Activated CD4-positive, alpha-beta T cell treated with anti-CD3 and anti-CD28 coated beads, Interleukin-2, amount 10 ng/mL, durations not matched to agents 24 days and 14 days (primary cell): ENCODE data around the gene POLR2M. TPM values are rescaled to one million over a fixed set of nuclear protein-coding genes. Genes with fewer than 3 reads are reported as not detected.

ENCODE experiments used
- DNase-seq: peaks from one replicate; pipeline ENCODE4 v3.0.0; 2022
- H3K27ac Mint-ChIP-seq: one replicate; pipeline ENCODE4 v1.8.0; 2022; ENCODE audit warnings: mild to moderate bottlenecking, mixed read lengths
- H3K27me3 Mint-ChIP-seq: one replicate; pipeline ENCODE4 v1.8.0; 2022; ENCODE audit warnings: mixed read lengths
- H3K36me3 Mint-ChIP-seq: one replicate; pipeline ENCODE4 v1.8.0; 2022; ENCODE audit warnings: low read depth, mild to moderate bottlenecking, mixed read lengths
- H3K4me1 Mint-ChIP-seq: one replicate; pipeline ENCODE4 v1.8.0; 2021; ENCODE audit warnings: mixed read lengths
- H3K4me3 Mint-ChIP-seq: one replicate; pipeline ENCODE4 v1.8.0; 2022; ENCODE audit warnings: mild to moderate bottlenecking, moderate library complexity, mixed read lengths
- H3K9me3 Mint-ChIP-seq: one replicate; pipeline ENCODE4 v1.8.0; 2021; ENCODE audit warnings: mixed read lengths
- intact Hi-C: fragments of 100-400 bp; cut with micrococcal nuclease; formaldehyde crosslinking; loops from one replicate; pipeline ENCODE4 v1.15.1; 2023
- total RNA-seq: library from RNA; stranded (reverse); gene quantifications from 2 replicates; pipeline ENCODE4 v1.2.3, GENCODE V29; 2022

The POLR2M gene
- total RNA-seq, 1 donor from 2014 or later: 55.4 TPM

GRCh38 chr15:57703387-57703786 lies 3.1 kb upstream of the POLR2M start:
- Mint-ChIP-seq H3K9me3 (no peaks in the 10 kb centered on the region), H3K36me3 (peaks cover 5% of the 10 kb centered on the region), H3K27ac (no peak overlapping the region), H3K4me1 (peaks cover 35% of the 10 kb centered on the region), H3K4me3 (no peak overlapping the region), H3K27me3 (peaks cover 16% of the 10 kb centered on the region)
- intact Hi-C loops: no loop called here
- DNase-seq: peak; percentile 71

- Mint-ChIP-seq H3K4me3 (no peak overlapping the region), H3K27ac (no peak overlapping the region), H3K27me3 (peaks cover 11% of the 10 kb centered on the region), H3K36me3 (peaks cover 14% of the 10 kb centered on the region), H3K9me3 (no peaks in the 10 kb centered on the region), H3K4me1 (peaks cover 42% of the 10 kb centered on the region)
- intact Hi-C loops: no loop called here
- peak; percentile 48 for DNase-seq
Observed at GRCh38 chr15:57704441-57704840, 2.1 kb upstream of the POLR2M start.

GRCh38 chr15:57705746-57706404 lies 639 bp upstream of the POLR2M start:
- no peak for DNase-seq
- Mint-ChIP-seq H3K9me3 (no peaks in the 10 kb centered on the region), H3K36me3 (peaks cover 25% of the 10 kb centered on the region)

GRCh38 chr15:57708047-57708446 lies 1.5 kb downstream of the POLR2M start:
- peaks cover 60% of the 10 kb centered on the region for H3K4me1 Mint-ChIP-seq
- intact Hi-C loops: loop anchor here (5.0 kb wide), 1 partner anchor 1044 kb away; no protein-coding TSS in a partner anchor
- peak; percentile 27 for DNase-seq
- H3K9me3 Mint-ChIP-seq: no peaks in the 10 kb centered on the region
- no peak overlapping the region for H3K27ac Mint-ChIP-seq
- H3K36me3 Mint-ChIP-seq: peaks cover 43% of the 10 kb centered on the region
- H3K4me3 Mint-ChIP-seq: peak overlapping the region; percentile 88
- H3K27me3 Mint-ChIP-seq: no peaks in the 10 kb centered on the region

More at GRCh38 chr15:57705746-57706404, 639 bp upstream of the POLR2M start:
- intact Hi-C loops: loop anchor here (1.0 to 5.0 kb wide), 2 partner anchors 145 to 1046 kb away; no protein-coding TSS in a partner anchor
- Mint-ChIP-seq H3K27me3 (peaks cover 8% of the 10 kb centered on the region), H3K4me1 (peaks cover 51% of the 10 kb centered on the region), H3K4me3 (peak overlapping the region; percentile 88), H3K27ac (peak overlapping the region; percentile 66)

- no peak for DNase-seq
Observed at GRCh38 chr15:57718309-57718708, 11.8 kb downstream of the POLR2M start.

GRCh38 chr15:57720867-57721266 lies 14.4 kb downstream of the POLR2M start:
- H3K27ac Mint-ChIP-seq: no peak overlapping the region
- H3K36me3 Mint-ChIP-seq: peaks cover 36% of the 10 kb centered on the region

More at GRCh38 chr15:57718309-57718708, 11.8 kb downstream of the POLR2M start:
- Mint-ChIP-seq H3K9me3 (no peaks in the 10 kb centered on the region), H3K27ac (no peak overlapping the region), H3K4me3 (no peak overlapping the region), H3K36me3 (peaks cover 51% of the 10 kb centered on the region), H3K4me1 (peaks cover 2% of the 10 kb centered on the region), H3K27me3 (no peaks in the 10 kb centered on the region)
- intact Hi-C loops: no loop called here

GRCh38 chr15:57726411-57726810 lies 19.9 kb downstream of the POLR2M start:
- Mint-ChIP-seq H3K4me3 (no peak overlapping the region), H3K9me3 (peaks cover 3% of the 10 kb centered on the region), H3K27me3 (no peaks in the 10 kb centered on the region), H3K27ac (no peak overlapping the region), H3K36me3 (peaks cover 6% of the 10 kb centered on the region), H3K4me1 (no peaks in the 10 kb centered on the region)
- intact Hi-C loops: no loop called here
- DNase-seq: no peak

More at GRCh38 chr15:57720867-57721266, 14.4 kb downstream of the POLR2M start:
- no peak for DNase-seq
- H3K4me1 Mint-ChIP-seq: no peaks in the 10 kb centered on the region
- H3K9me3 Mint-ChIP-seq: peaks cover 3% of the 10 kb centered on the region
- no peak overlapping the region for H3K4me3 Mint-ChIP-seq
- H3K27me3 Mint-ChIP-seq: no peaks in the 10 kb centered on the region
- intact Hi-C loops: no loop called here

- Mint-ChIP-seq H3K4me3 (no peak overlapping the region), H3K27ac (no peak overlapping the region), H3K9me3 (peaks cover 3% of the 10 kb centered on the region), H3K36me3 (peaks cover 6% of the 10 kb centered on the region), H3K27me3 (no peaks in the 10 kb centered on the region), H3K4me1 (no peaks in the 10 kb centered on the region)
- no peak for DNase-seq
- intact Hi-C loops: no loop called here
Observed at GRCh38 chr15:57727031-57727430, 20.5 kb downstream of the POLR2M start.

- no peak for DNase-seq
- H3K4me1 Mint-ChIP-seq: peaks cover 5% of the 10 kb centered on the region
- no peak overlapping the region for H3K4me3 Mint-ChIP-seq
- peaks cover 2% of the 10 kb centered on the region for H3K36me3 Mint-ChIP-seq
- no peak overlapping the region for H3K27ac Mint-ChIP-seq
- H3K27me3 Mint-ChIP-seq: peaks cover 3% of the 10 kb centered on the region
- peaks cover 3% of the 10 kb centered on the region for H3K9me3 Mint-ChIP-seq
- intact Hi-C loops: no loop called here
Observed at GRCh38 chr15:57728436-57728835, 21.9 kb downstream of the POLR2M start.

- intact Hi-C loops: no loop called here
- peaks cover 5% of the 10 kb centered on the region for H3K4me1 Mint-ChIP-seq
Observed at GRCh38 chr15:57730876-57731275, 24.4 kb downstream of the POLR2M start.

GRCh38 chr15:57731530-57732103 lies 25.1 kb downstream of the POLR2M start:
- DNase-seq: no peak
- no peak overlapping the region for H3K4me3 Mint-ChIP-seq
- intact Hi-C loops: loop anchor here (1.0 kb wide), 1 partner anchor 130 kb away; no protein-coding TSS in a partner anchor

More at GRCh38 chr15:57730876-57731275, 24.4 kb downstream of the POLR2M start:
- no peak for DNase-seq
- Mint-ChIP-seq H3K36me3 (no peaks in the 10 kb centered on the region), H3K9me3 (no peaks in the 10 kb centered on the region), H3K27ac (no peak overlapping the region), H3K4me3 (no peak overlapping the region), H3K27me3 (peaks cover 3% of the 10 kb centered on the region)

GRCh38 chr15:57732526-57733331 lies 26.2 kb downstream of the POLR2M start:
- intact Hi-C loops: loop anchor here (1.0 kb wide), 1 partner anchor 129 kb away; no protein-coding TSS in a partner anchor
- Mint-ChIP-seq H3K27me3 (peaks cover 3% of the 10 kb centered on the region), H3K4me3 (no peak overlapping the region), H3K4me1 (peaks cover 7% of the 10 kb centered on the region), H3K27ac (no peak overlapping the region), H3K9me3 (no peaks in the 10 kb centered on the region), H3K36me3 (no peaks in the 10 kb centered on the region)
- peak; percentile 84 for DNase-seq

More at GRCh38 chr15:57731530-57732103, 25.1 kb downstream of the POLR2M start:
- peaks cover 3% of the 10 kb centered on the region for H3K27me3 Mint-ChIP-seq
- H3K27ac Mint-ChIP-seq: no peak overlapping the region
- no peaks in the 10 kb centered on the region for H3K9me3 Mint-ChIP-seq
- peaks cover 5% of the 10 kb centered on the region for H3K4me1 Mint-ChIP-seq
- no peaks in the 10 kb centered on the region for H3K36me3 Mint-ChIP-seq

- H3K27me3 Mint-ChIP-seq: peaks cover 3% of the 10 kb centered on the region
- intact Hi-C loops: no loop called here
- H3K4me3 Mint-ChIP-seq: no peak overlapping the region
- H3K4me1 Mint-ChIP-seq: peaks cover 10% of the 10 kb centered on the region
- no peak overlapping the region for H3K27ac Mint-ChIP-seq
- H3K9me3 Mint-ChIP-seq: no peaks in the 10 kb centered on the region
- no peak for DNase-seq
- no peaks in the 10 kb centered on the region for H3K36me3 Mint-ChIP-seq
Observed at GRCh38 chr15:57734860-57735259, 28.3 kb downstream of the POLR2M start.

GRCh38 chr15:57735431-57735830 lies 28.9 kb downstream of the POLR2M start:
- peaks cover 3% of the 10 kb centered on the region for H3K27me3 Mint-ChIP-seq
- intact Hi-C loops: no loop called here
- peaks cover 10% of the 10 kb centered on the region for H3K4me1 Mint-ChIP-seq
- DNase-seq: no peak
- no peak overlapping the region for H3K27ac Mint-ChIP-seq
- H3K36me3 Mint-ChIP-seq: no peaks in the 10 kb centered on the region
- no peaks in the 10 kb centered on the region for H3K9me3 Mint-ChIP-seq
- H3K4me3 Mint-ChIP-seq: no peak overlapping the region
